ENCODE measurements around the gene CDH4.

The CDH4 gene

DNA sequence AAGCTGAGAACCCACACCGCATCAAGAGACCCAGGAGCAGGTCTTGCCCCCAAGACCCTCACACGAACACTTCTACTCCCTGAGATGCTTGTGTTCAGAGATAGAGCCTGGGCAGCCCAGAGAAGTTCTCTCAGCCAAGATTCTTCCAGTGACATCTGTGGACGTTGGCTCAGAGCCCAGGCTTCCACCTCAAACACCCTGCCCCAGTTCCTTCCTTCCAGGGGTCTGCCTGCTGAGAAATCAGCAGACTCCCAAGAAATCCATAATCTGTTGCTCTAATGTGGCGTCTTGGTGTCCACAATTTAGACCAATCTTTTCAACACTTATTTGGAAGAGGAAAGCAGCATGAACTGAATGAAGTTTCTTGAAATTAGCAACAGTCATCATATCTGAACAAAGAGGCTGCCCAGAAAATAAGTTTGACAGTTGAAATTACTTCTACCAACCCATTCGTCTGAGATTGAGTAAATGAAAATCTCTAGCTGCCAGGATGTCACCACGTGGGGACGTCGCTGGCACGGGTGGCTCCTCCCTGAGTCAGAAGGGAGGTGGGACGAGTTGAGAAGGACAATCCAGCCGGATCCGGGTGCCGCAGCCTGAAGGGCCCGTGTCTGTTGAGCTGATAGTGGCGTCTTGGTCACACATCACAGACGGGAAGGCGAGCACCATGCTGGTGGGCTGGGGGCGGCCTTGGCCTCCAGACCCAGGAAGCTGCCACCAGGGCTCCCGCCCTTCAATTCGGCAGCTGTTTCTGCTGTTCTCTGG lies 412.7 kb downstream of the CDH4 start:
- H3K27ac ChIP-seq (replicated peaks): no peak overlapping the region
- TF ChIP-seq GABPA (IDR thresholded peaks at IDR 0.05; ENCODE audit: low read depth) (no peak), SPI1 (IDR thresholded peaks at IDR 0.05; ENCODE audit: borderline replicate concordance, low read depth) (no peak), POLR2AphosphoS5 (IDR thresholded peaks at IDR 0.05; ENCODE audit: low read depth) (no peak)
- TF ChIP-seq, protein P1, sequence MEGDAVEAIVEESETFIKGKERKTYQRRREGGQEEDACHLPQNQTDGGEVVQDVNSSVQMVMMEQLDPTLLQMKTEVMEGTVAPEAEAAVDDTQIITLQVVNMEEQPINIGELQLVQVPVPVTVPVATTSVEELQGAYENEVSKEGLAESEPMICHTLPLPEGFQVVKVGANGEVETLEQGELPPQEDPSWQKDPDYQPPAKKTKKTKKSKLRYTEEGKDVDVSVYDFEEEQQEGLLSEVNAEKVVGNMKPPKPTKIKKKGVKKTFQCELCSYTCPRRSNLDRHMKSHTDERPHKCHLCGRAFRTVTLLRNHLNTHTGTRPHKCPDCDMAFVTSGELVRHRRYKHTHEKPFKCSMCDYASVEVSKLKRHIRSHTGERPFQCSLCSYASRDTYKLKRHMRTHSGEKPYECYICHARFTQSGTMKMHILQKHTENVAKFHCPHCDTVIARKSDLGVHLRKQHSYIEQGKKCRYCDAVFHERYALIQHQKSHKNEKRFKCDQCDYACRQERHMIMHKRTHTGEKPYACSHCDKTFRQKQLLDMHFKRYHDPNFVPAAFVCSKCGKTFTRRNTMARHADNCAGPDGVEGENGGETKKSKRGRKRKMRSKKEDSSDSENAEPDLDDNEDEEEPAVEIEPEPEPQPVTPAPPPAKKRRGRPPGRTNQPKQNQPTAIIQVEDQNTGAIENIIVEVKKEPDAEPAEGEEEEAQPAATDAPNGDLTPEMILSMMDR (IDR thresholded peaks at IDR 0.05; ENCODE audit: insufficient read depth, low read length): no peak
- TF ChIP-seq, protein P2, sequence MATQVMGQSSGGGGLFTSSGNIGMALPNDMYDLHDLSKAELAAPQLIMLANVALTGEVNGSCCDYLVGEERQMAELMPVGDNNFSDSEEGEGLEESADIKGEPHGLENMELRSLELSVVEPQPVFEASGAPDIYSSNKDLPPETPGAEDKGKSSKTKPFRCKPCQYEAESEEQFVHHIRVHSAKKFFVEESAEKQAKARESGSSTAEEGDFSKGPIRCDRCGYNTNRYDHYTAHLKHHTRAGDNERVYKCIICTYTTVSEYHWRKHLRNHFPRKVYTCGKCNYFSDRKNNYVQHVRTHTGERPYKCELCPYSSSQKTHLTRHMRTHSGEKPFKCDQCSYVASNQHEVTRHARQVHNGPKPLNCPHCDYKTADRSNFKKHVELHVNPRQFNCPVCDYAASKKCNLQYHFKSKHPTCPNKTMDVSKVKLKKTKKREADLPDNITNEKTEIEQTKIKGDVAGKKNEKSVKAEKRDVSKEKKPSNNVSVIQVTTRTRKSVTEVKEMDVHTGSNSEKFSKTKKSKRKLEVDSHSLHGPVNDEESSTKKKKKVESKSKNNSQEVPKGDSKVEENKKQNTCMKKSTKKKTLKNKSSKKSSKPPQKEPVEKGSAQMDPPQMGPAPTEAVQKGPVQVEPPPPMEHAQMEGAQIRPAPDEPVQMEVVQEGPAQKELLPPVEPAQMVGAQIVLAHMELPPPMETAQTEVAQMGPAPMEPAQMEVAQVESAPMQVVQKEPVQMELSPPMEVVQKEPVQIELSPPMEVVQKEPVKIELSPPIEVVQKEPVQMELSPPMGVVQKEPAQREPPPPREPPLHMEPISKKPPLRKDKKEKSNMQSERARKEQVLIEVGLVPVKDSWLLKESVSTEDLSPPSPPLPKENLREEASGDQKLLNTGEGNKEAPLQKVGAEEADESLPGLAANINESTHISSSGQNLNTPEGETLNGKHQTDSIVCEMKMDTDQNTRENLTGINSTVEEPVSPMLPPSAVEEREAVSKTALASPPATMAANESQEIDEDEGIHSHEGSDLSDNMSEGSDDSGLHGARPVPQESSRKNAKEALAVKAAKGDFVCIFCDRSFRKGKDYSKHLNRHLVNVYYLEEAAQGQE (IDR thresholded peaks at IDR 0.05; ENCODE audit: insufficient replicate concordance, low read depth): no peak
- no peak for DNase-seq (ENCODE audit: low read depth in 1 of 2, low spot score in 1 of 2)
- H3K27me3 ChIP-seq (ENCODE audit: insufficient read depth, poor library complexity, severe bottlenecking): no peaks in the 10 kb centered on the region
- no peak overlapping the region for H3K4me3 ChIP-seq (replicated peaks; ENCODE audit: insufficient read depth, low read length)

GRCh38 chr20:61665528-61666470 lies 413.7 kb downstream of the CDH4 start:
- no peak overlapping the region for H3K27ac ChIP-seq (replicated peaks)
- no peak for TF ChIP-seq SPI1 (IDR thresholded peaks at IDR 0.05; ENCODE audit: borderline replicate concordance, low read depth)
- TF ChIP-seq POLR2AphosphoS5 (IDR thresholded peaks at IDR 0.05; ENCODE audit: low read depth): no peak
- TF ChIP-seq, protein P1 (IDR thresholded peaks at IDR 0.05; ENCODE audit: insufficient read depth, low read length): no peak
- TF ChIP-seq, protein P2 (IDR thresholded peaks at IDR 0.05; ENCODE audit: insufficient replicate concordance, low read depth): no peak
- TF ChIP-seq GABPA (IDR thresholded peaks at IDR 0.05; ENCODE audit: low read depth): no peak
- no peak for DNase-seq (ENCODE audit: low read depth in 1 of 2, low spot score in 1 of 2)
- H3K4me3 ChIP-seq (replicated peaks; ENCODE audit: insufficient read depth, low read length): no peak overlapping the region
- no peaks in the 10 kb centered on the region for H3K27me3 ChIP-seq (ENCODE audit: insufficient read depth, poor library complexity, severe bottlenecking)

DNA sequence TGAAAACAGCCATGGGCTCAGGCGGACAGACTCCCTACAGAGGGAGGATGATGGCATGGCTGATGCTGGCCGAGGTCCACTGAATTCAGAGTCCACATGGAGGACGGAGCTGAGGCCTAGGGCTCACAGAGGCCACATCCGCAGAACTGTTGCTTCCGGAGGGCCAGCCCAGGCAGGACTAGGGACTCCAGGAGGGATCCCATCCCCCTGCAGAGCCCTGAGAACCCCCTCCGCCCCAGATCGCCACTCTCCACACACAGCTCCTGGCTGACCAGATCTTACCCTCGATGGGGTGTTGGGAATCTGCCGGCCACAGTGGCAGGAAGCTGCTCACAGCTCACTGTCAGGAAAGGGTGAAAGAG lies 414.4 kb downstream of the CDH4 start:
- TF ChIP-seq, protein P1 (IDR thresholded peaks at IDR 0.05; ENCODE audit: insufficient read depth, low read length): no peak
- TF ChIP-seq, protein P2 (IDR thresholded peaks at IDR 0.05; ENCODE audit: insufficient replicate concordance, low read depth): no peak
- TF ChIP-seq SPI1 (IDR thresholded peaks at IDR 0.05; ENCODE audit: borderline replicate concordance, low read depth) (no peak), POLR2AphosphoS5 (IDR thresholded peaks at IDR 0.05; ENCODE audit: low read depth) (no peak), GABPA (IDR thresholded peaks at IDR 0.05; ENCODE audit: low read depth) (no peak)
- Histone ChIP-seq H3K4me3 (replicated peaks; ENCODE audit: insufficient read depth, low read length) (no peak overlapping the region), H3K27me3 (ENCODE audit: insufficient read depth, poor library complexity, severe bottlenecking) (no peaks in the 10 kb centered on the region), H3K27ac (replicated peaks) (no peak overlapping the region)
- no peak for DNase-seq (ENCODE audit: low read depth in 1 of 2, low spot score in 1 of 2)
